ENCODE data around the gene DEPDC5.

Gene DEPDC5

GRCh38 chr22:31950226-31950625 lies 196.4 kb downstream of the DEPDC5 start:
- DNase-seq (ENCODE audit: low read depth) = no peak

GRCh38 chr22:31951194-31952093 lies 197.6 kb downstream of the DEPDC5 start:
- DNase-seq (ENCODE audit: low read depth) = no peak

GRCh38 chr22:31952094-31952401 lies 198.2 kb downstream of the DEPDC5 start:
- no peak for DNase-seq (ENCODE audit: low read depth)

- no peak for DNase-seq (ENCODE audit: low read depth)
Measured at GRCh38 chr22:31952472-31952871, 198.7 kb downstream of the DEPDC5 start.

- no peak for DNase-seq (ENCODE audit: low read depth)
Measured at GRCh38 chr22:31953261-31953660, 199.4 kb downstream of the DEPDC5 start.

- no peak for DNase-seq (ENCODE audit: low read depth)
Measured at GRCh38 chr22:31954535-31955523, 201.0 kb downstream of the DEPDC5 start.

- DNase-seq (ENCODE audit: low read depth) = no peak
Measured at GRCh38 chr22:31956360-31956759, 202.5 kb downstream of the DEPDC5 start.
